Measurements from ENCODE around the gene SERTAD2.

SERTAD2 gene

DNA sequence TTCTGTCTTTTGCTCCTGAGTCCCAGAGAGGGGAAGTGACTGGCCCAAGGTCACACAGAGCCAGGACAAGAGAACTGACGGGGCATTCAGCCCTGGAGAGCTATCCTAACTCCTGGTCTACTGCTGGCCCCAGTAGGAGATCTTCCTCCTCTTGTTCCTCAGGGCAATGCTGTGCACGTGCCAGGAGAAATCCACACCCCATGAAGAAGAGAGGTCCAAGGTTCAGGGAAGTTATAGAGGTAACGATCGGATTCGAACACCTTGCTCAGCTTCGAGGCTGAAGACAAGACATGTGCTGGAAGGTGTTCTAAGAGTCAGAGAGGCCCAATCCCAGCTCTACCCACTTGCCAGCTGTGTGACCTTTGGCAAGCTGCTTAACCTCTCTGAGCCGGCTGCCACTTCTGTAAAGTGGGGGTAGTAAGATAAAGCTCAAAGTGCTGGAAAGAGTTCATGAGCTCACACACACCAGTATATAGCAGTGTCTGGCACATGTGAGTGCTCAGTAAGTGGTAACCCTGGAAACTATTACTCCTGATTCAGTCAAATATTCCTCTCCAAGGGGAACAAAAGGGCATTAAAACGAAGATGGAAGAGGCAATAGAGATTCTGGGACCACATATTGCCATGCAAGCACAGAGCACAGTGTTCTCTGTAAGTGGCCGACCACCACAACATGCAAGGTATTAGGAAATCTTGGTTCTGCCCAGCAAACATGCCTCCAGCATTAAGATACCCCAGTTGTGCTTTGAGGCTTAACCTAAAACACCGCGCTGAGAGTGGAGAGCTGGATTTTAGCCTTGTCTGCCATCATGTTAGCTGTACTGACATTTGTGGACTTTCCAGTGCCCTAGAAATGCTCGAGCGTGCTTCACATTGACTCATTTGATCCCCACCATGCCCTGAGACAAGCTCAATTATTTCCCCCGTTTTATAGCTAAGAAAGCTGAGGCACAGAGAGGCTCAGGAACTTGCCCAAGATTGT lies 25.6 kb downstream of the SERTAD2 start:
- DNase-seq (ENCODE audit: low read depth): no peak

DNA sequence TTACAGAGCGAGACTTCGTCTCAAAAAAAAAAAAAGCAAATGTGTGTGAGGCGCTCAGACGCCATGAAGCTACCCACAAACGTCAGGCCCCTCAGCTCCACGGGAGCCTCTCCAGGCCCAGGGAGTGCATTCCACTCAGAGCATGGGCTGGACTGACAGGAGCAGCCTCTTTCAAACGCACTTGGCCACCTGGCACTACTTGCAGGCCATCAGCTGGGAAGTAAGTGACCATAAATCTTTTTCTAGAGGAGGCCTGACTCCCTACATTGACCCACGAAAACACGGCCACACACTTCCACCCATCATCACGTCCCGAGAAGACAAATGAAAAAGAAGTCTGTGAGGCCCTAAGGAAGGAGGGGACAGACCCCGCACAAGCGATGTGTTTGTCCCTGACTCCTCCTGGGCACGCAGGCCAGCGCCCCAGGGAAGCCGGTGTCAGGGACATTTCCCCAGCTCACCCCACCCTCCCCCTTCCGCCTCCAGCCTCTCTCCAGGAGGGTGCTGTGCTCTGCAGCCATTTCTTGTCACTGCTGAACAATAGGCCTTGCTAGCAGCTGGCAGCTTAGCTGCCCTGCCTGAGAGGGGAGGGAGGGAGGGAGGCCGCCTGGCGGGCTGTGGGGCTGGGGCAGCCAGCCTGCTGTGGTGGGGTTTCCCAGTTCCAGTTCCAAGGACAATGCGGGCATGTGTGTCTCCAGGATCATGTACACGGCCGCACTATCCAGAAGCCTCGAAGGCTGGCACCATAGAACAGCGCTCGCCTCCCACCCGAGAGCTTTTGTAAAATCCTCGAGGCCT lies 26.6 kb downstream of the SERTAD2 start:
- DNase-seq (ENCODE audit: low read depth): no peak

DNA sequence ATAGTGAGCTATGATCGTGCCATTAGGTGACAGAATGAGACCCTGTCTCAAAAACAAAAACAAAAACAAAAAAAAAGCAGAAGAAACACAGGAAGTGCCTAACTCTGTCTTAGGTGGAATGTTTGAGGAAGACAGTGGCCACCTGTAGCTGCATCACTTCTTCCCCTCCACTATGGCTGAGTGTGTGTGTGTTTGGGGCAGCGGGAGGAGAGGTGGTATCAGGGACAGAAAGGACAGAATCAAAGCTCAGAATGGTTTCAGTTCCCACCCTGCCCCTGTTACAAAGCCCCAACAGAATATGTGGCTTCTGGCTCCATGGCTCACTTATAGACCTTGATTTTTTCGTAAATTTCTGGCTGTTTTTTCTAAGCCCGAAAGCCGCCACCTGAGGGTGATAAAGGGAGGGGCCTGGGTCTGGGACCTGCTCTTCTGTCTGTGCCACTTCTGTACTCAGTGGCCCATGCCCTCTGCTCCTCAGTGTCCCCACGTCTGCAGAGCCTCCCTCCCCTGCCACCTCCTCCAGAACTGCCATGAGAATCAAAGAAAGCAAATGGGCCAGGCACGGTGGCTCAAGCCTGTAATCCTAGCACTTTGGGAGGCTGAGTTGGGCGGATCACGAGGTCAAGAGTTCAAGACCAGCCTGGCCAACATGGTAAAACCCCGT lies 27.4 kb downstream of the SERTAD2 start:
- no peak for DNase-seq (ENCODE audit: low read depth)

DNA sequence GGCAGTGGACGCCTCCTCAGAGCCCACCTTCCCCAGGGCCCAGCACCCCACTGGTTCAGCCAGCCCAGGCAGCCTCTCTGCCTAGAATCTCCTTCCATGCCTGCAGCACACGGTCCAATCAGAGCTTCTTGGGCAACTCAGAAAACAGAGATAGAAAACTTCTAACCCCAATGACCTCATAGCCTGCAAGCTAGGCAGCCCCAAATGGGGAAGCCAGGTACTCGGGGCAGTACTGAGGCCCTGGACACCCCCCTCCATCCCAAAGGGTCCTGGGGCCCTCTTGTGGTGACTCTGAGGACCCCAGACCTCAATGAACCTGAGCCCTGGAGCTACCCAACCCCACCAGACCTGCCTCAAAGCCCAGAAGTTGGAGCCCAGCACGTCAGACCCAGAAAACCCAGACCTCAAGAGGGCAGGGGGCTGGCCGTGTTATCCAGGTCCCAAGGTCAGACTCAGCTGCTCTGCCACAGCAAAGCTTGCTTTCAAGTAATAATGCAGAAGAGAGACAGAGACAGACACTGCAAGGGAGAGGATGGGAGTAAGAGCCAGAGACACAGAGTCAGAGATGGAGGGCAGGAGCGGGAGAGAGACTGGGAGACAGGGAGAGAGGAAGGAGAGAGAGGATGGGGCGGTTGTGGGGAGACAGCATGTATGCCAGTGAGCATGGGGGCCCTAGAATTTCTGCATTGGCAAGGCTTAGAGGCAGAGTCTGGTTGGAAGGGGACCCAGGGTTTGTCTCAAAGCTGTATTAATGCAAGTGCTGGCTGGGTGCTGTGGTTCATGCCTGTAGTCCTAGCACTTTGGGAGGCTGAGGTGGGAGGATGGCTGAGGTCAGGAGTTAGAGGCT lies 28.2 kb downstream of the SERTAD2 start:
- DNase-seq (ENCODE audit: low read depth): no peak

GRCh38 chr2:64624862-64625261 lies 28.9 kb downstream of the SERTAD2 start:
- DNase-seq (ENCODE audit: low read depth): no peak

GRCh38 chr2:64624108-64624610 lies 29.6 kb downstream of the SERTAD2 start:
- no peak for DNase-seq (ENCODE audit: low read depth)

- DNase-seq (ENCODE audit: low read depth): no peak
Observed at GRCh38 chr2:64623242-64623850, 30.4 kb downstream of the SERTAD2 start.

DNA sequence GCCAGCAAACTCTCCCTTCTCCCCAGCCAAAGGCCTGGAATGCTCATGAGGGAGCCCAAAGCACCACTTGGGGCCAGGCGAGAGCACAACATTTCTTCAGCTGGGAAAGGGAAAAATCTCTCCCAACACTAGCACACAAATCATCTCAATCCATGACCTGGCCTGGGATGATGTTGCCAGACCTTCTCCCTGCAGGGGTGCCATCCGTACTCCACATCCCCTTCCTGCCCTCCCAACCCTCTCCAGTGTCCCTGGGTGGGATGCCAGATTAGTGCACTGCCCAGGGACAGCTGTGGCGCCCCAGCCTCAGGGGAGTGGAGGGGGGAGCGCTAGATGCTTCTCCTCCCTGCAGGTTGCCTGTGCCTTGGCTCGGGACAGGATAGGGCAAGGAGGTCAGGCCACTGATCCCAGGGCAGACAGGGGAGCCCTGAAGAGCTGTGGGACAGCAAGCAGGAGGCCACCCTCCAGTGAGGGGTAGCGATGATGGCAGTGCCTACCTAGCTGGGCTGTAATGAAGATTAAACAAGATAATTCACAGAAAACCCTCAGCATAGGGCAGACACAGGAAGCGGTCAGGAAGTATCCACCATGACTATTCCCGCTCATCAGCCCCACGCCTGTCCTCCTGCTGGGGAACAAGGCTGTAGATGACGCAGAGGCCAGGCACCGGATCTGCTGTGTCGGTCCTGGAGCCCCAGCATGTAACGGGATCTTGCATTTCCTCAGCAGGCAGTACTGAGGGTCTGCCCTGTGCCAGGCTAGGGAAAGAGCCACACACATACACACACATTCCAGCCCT lies 31.1 kb downstream of the SERTAD2 start:
- DNase-seq (ENCODE audit: low read depth): no peak

GRCh38 chr2:64620661-64621060 lies 33.1 kb downstream of the SERTAD2 start:
- DNase-seq (ENCODE audit: low read depth): no peak

DNA sequence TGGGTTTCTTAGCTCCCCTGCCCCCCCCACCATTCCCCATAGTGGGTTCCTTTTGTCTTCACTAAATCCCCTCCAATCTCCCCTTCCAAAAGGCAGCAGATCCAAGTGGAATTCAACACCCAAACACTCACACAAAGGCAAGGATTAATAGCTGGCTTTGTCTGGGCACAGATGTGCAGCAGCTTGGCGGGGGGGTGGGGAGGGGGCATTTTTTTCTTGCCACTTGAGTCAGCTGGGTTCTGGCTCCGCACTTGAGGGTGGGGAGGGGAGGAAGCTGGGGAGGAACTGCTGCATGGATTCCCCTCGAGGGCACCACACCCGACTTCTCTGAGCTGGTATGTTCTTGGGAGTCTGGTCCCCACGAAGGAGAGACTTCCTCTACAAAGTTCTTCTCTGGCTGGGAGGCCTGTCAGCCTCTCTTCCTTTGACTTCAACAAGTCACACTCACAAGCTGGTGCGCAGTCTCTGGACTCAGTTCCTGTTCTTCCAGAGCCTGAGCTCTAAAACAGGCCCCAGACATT lies 36.0 kb downstream of the SERTAD2 start:
- no peak for DNase-seq (ENCODE audit: low read depth)

DNA sequence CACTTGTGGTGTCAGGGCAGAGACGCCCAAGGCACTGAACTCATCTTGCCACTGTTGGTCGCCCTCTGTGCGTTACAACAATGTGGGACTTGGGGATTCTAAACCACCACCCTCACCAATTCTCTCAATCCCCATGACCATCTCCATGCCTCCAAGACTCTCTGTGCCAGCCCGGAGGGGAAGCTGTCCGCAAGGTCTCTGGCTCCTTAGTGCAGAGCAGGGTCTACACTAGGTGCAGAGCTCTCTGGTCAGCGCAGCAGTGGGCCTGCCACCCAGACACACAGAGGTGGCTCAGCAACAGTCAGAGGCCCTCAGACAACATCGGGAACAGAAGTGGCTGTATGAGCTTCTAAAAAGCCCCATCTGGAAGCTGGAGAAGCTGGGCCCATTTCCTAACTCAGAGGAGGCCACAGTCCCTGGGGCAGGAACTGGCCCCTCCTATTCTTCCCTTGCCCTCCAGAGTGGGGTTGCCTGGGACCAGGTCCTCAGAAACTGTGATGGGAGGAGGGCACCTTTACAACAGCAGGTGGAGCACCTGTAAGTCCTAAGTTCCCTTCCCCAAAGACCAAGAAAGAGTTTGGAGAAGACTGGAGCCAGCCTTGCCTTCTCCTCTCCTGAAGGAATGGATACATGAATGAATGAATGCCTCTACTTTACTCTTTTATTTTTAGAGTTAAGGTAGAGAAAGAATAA lies 37.7 kb downstream of the SERTAD2 start:
- no peak for DNase-seq (ENCODE audit: low read depth)

GRCh38 chr2:64615192-64615763 lies 38.4 kb downstream of the SERTAD2 start:
- DNase-seq (ENCODE audit: low read depth): no peak

DNA sequence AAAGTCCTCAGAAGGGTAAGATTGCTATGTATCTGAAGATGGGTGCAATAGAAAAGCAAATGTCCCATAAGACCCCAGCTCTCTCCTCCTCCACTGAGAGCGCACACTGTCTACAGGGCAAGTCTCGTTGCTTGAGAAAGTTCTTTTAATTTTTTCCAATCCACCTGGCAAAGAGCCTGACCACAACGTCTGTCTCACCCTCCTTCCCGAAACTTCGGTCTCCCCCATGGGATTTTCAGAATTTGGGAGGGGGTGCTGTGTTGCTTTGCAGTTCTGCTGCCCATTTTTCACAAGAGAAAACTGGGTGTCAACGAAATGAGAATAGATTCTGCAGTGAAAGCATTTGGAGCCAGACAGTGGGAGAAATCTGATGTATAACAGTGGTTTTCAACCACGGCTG lies 40.4 kb downstream of the SERTAD2 start:
- DNase-seq (ENCODE audit: low read depth): no peak

DNA sequence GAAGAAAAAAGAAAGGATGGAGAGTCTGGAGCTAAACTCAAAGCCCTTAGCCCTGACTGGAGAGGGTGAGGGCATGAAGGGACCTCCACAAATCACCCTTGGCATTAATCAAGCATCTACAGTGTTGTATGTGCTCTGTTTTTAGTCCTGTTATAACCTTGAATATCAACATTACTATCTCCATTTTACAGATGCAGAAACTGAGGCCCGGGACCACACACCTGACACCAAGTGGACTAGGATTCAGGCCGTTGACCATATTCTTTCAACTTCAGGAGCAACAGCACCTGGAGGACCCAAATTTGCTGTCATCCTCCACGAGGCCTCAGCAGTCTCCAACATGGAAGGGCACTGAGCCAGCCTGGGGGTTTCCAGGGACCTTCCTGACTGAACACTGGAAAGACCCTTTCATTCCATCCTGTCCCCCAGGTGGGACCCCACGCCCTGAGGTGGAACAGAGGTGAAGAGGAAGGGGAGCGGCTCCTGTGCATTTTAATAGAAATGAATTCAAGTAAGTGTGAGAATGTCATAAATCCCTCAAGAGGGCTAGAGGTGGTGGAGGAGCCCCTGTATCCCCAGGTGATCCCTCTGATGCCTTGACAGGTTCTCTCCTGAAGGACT lies 41.0 kb downstream of the SERTAD2 start:
- no peak for DNase-seq (ENCODE audit: low read depth)

DNA sequence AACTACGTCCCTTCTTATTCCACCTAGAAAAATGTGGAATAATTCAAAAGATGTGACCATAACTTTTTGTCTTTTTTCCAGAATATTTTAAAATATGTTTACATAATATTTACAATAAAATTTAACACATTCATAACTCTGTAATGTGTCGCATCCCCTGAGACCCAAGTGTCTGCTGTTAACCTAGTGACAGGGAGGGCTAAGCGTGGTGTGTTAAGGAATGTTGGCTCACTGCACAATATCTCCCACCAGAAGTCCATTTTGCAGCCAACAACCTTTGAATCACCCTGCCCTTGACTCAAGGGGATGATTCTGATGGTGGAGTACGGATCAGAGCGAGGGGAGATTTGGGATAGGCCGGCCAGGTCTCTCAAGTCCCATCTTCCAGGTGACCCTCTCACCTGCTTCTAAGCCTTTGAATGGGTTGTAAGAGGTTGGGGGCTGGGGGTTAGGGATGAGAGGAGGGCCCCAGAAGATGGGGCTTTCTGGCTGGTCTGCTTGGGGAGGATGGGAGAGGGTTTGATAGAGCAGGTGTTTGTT lies 43.3 kb downstream of the SERTAD2 start:
- DNase-seq (ENCODE audit: low read depth): no peak

GRCh38 chr2:64609942-64610281 lies 43.8 kb downstream of the SERTAD2 start:
- no peak for DNase-seq (ENCODE audit: low read depth)

DNA sequence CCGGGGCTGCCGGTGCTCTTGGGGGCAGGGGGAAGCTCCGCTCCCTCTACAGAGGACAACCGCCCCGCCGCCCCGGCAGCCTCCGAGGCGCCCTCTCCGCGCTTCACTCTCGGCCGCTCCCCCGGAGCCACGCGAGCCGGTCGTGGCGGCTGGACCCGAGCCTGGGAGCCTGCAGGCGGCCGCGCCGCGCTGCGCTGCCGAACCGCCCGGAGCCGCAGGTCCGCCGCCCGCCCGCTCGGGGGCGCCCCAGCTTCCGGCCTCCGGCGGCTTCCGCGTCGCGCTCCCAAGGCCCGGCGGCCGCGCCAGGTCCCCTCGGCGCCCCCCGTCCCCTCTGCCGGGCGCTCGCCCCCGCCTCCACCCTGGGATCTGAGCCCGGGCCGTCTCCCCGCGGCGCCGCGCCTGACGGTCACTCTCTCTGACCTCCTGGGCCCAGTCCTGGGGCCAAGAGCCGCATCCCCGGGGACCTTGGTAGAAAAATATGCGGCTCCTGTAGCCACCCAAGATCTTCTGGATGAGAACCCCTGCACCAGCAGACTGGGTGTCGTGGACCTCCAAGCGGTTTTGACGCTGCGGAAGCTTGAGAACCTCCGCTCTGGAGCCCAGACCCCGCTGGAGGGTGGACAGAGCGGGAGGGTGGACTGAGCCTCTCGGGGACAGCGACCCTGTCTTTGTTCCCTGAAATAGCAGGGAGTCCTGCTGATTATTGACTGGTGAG lies 44.3 kb downstream of the SERTAD2 start:
- no peak for DNase-seq (ENCODE audit: low read depth)

GRCh38 chr2:64608867-64609226 lies 44.9 kb downstream of the SERTAD2 start:
- DNase-seq (ENCODE audit: low read depth): no peak
